Choroid plexus epithelial cell (primary cell): ENCODE results near the gene NMS.

Experiments
- DNase-seq: peaks from one replicate; pipeline ENCODE4 v3.0.0-alpha.2; 2010; ENCODE audit warnings: low read depth
- H3K4me3 ChIP-seq: 2 replicates; pipeline ENCODE4 v1.5.1; 2011; ENCODE audit warnings: low read depth, mild to moderate bottlenecking, control low read depth, low read length, moderate library complexity
- CTCF ChIP-seq: conservative IDR thresholded peaks from 2 replicates; pipeline ENCODE4 v1.5.1; 2011; ENCODE audit warnings: low read depth, mild to moderate bottlenecking, control low read depth, inconsistent platforms, low read length, moderate library complexity

NMS gene

DNA sequence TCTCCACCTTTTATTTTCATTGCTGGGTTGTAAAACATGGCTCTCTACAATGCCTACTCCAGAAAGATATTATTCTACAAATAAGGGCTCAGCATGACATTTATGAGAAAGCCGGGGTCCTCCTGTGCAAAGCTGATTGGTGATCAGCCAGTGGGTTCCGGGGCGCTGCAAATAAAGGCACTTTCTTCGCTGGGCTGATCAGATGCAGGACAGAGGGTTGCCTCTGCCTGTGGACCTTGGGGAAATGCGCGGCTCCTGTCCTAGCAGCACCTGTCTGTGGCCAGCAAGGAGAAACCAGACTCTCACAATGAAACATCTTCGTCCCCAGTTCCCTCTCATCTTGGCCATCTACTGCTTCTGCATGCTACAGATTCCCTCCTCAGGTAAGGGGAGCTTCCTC lies at the start of gene NMS:
Gene NMS (plus strand): TSS at position 301 of the 400 bp plus-strand sequence. CDS start 7 bp downstream, at position 308.
- no peak within 1 kb of the TSS for H3K4me3 ChIP-seq

GRCh38 chr2:100422320-100423055 lies 47.8 kb upstream of the NMS start:
- DNase-seq: peak; percentile 69
- TF ChIP-seq CTCF: peak; percentile 85
- H3K4me3 ChIP-seq: no peak overlapping the region

More for the DNA sequence above, at the start of gene NMS:
- TF ChIP-seq CTCF: no peak
- DNase-seq: no peak

- no peak overlapping the region for H3K4me3 ChIP-seq
- peak; percentile 2 for DNase-seq
- no peak for TF ChIP-seq CTCF
These were observed 46.7 kb upstream of the NMS start for GRCh38 chr2:100423631-100424030.

GRCh38 chr2:100424277-100424875 lies 45.9 kb upstream of the NMS start:
- no peak for DNase-seq
- TF ChIP-seq CTCF: no peak
- no peak overlapping the region for H3K4me3 ChIP-seq

DNA sequence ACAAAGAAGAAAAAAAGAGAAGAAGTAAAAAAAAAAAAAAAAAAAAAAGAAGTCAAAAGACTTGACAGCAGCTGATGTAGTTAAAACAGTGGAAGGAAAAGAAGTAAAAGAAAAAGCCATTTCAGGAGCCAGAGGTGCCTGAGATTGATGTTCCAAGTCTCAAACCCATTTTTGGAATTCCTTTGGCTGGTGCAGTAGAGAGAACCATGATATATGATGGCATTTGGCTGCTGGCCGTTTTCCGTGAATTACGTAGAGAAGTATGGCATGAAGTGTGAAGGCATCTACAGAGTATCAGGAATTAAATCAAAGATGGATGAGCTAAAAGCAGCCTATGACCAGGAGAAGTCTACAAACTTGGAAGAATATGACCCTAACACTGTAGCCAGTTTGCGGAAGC lies 45.2 kb upstream of the NMS start:
- DNase-seq: no peak
- H3K4me3 ChIP-seq: no peak overlapping the region
- no peak for TF ChIP-seq CTCF

GRCh38 chr2:100425573-100426383 lies 44.5 kb upstream of the NMS start:
- no peak overlapping the region for H3K4me3 ChIP-seq
- DNase-seq: no peak
- no peak for TF ChIP-seq CTCF

DNA sequence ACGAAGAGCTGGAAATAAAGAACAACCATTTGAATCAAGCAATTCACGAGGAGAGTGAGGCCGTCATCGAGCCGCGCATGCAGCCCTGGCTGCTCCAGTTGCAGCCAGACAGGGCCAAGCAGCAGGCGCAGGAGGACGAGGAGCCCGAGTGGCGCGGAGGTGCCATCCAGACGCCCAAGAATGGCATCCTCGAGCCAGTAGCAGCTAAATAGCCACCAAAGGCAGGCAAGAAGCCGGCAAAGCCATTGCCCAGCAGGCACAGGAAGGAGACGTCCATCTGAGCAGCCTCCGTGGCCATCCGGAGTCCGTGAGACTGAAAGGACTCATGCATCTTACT lies 43.9 kb upstream of the NMS start:
- DNase-seq: no peak
- TF ChIP-seq CTCF: no peak

More for the DNA sequence above, 43.9 kb upstream of the NMS start:
- H3K4me3 ChIP-seq: no peak overlapping the region
